Loucy (cell line): Measurements from ENCODE around the gene PTK6.

Experiments used
- H2AFZ ChIP-seq: fragments of 200-600 bp; sonication (generic); 2 replicates; pipeline ENCODE4 v1.6.0; 2016; ENCODE audit warnings: antibody characterized with exemption, mild to moderate bottlenecking, low read length, moderate library complexity
- H3F3A ChIP-seq: fragments of 200-600 bp; 2 replicates; pipeline ENCODE4 v1.6.0; 2016; ENCODE audit warnings: antibody characterized with exemption, low read depth, mild to moderate bottlenecking
- H3K27me3 ChIP-seq: fragments of 200-600 bp; sonication (generic); 2 replicates; pipeline ENCODE4 v1.6.1; 2014; ENCODE audit warnings: low read length, mild to moderate bottlenecking; ENCODE audit not compliant: insufficient read depth, poor library complexity, severe bottlenecking
- H3K36me3 ChIP-seq: fragments of 200-600 bp; sonication (generic); 2 replicates; pipeline ENCODE4 v1.6.1; 2016; ENCODE audit warnings: low read length; ENCODE audit not compliant: insufficient read depth
- H3K4me1 ChIP-seq: fragments of 200-600 bp; sonication (generic); 2 replicates; pipeline ENCODE4 v1.5.1; 2014; ENCODE audit warnings: low read length, mild to moderate bottlenecking; ENCODE audit not compliant: insufficient read depth, poor library complexity, severe bottlenecking
- H3K4me2 ChIP-seq: fragments of 200-600 bp; sonication (generic); 2 replicates; pipeline ENCODE4 v1.6.0; 2014; ENCODE audit warnings: antibody characterized with exemption, low read length, low read depth, mild to moderate bottlenecking; ENCODE audit not compliant: poor library complexity, severe bottlenecking
- H3K4me3 ChIP-seq: fragments of 200-600 bp; sonication (generic); 2 replicates; pipeline ENCODE4 v1.5.1; 2014; ENCODE audit warnings: low read length, mild to moderate bottlenecking, mixed read lengths; ENCODE audit not compliant: poor library complexity, severe bottlenecking
- H3K79me2 ChIP-seq: fragments of 200-600 bp; sonication (generic); 2 replicates; pipeline ENCODE4 v1.6.1; 2014; ENCODE audit warnings: low read length; ENCODE audit not compliant: insufficient read depth
- H3K9ac ChIP-seq: fragments of 200-600 bp; sonication (generic); 2 replicates; pipeline ENCODE4 v1.6.0; 2014; ENCODE audit warnings: mild to moderate bottlenecking, low read depth, low read length, moderate library complexity; ENCODE audit not compliant: poor library complexity, severe bottlenecking
- H3K9me2 ChIP-seq: fragments of 200-600 bp; sonication (generic); replicated peaks from 2 replicates; pipeline ENCODE4 v1.6.1; 2016; ENCODE audit warnings: low read depth, low read length, mixed read lengths
- H3K9me3 ChIP-seq: fragments of 200-600 bp; sonication (generic); 2 replicates; pipeline ENCODE4 v1.6.1; 2014; ENCODE audit warnings: mild to moderate bottlenecking, antibody characterized with exemption, low read length, low read depth; ENCODE audit not compliant: insufficient read depth
- H4K20me1 ChIP-seq: fragments of 200-600 bp; sonication (generic); 2 replicates; pipeline ENCODE4 v1.6.0; 2014; ENCODE audit warnings: antibody characterized with exemption, low read length, mild to moderate bottlenecking; ENCODE audit not compliant: insufficient read depth, poor library complexity, severe bottlenecking
- CTCF ChIP-seq: fragments of 200-600 bp; sonication (generic); conservative IDR thresholded peaks from 2 replicates; pipeline ENCODE4 v1.5.1; 2014; ENCODE audit warnings: mild to moderate bottlenecking, antibody characterized with exemption, low read length
- EZH2phosphoT487 ChIP-seq: fragments of 200-600 bp; IDR thresholded peaks from 2 replicates; pipeline ENCODE4 v1.6.1; 2018; ENCODE audit warnings: antibody characterized with exemption, mild to moderate bottlenecking, moderate library complexity, borderline replicate concordance

The PTK6 gene

GRCh38 chr20:63491635-63492230 lies 45.4 kb downstream of the PTK6 start:
- Histone ChIP-seq H3F3A (no peaks in the 10 kb centered on the region), H3K36me3 (no peaks in the 10 kb centered on the region), H3K27me3 (no peaks in the 10 kb centered on the region), H3K9me3 (no peaks in the 10 kb centered on the region), H4K20me1 (no peaks in the 10 kb centered on the region), H3K9ac (no peak overlapping the region), H2AFZ (no peak overlapping the region), H3K4me1 (no peaks in the 10 kb centered on the region), H3K4me3 (no peak overlapping the region), H3K4me2 (no peak overlapping the region), H3K9me2 (no peaks in the 10 kb centered on the region), H3K79me2 (no peaks in the 10 kb centered on the region)
- TF ChIP-seq EZH2phosphoT487 (no peak), CTCF (no peak)

GRCh38 chr20:63491078-63491477 lies 46.1 kb downstream of the PTK6 start:
- H3K79me2 ChIP-seq = no peaks in the 10 kb centered on the region
- no peaks in the 10 kb centered on the region for H4K20me1 ChIP-seq
- no peaks in the 10 kb centered on the region for H3K9me3 ChIP-seq
- no peak overlapping the region for H3K4me2 ChIP-seq
- H3K4me1 ChIP-seq = no peaks in the 10 kb centered on the region
- H3F3A ChIP-seq = no peaks in the 10 kb centered on the region
- H3K4me3 ChIP-seq = no peak overlapping the region
- H3K9ac ChIP-seq = no peak overlapping the region
- no peaks in the 10 kb centered on the region for H3K36me3 ChIP-seq
- no peak overlapping the region for H2AFZ ChIP-seq
- TF ChIP-seq EZH2phosphoT487 (no peak), CTCF (no peak)
- H3K27me3 ChIP-seq = no peaks in the 10 kb centered on the region
- no peaks in the 10 kb centered on the region for H3K9me2 ChIP-seq

GRCh38 chr20:63490416-63490815 lies 46.8 kb downstream of the PTK6 start:
- no peak overlapping the region for H3K4me2 ChIP-seq
- no peaks in the 10 kb centered on the region for H3K9me2 ChIP-seq
- H4K20me1 ChIP-seq = no peaks in the 10 kb centered on the region
- no peak overlapping the region for H3K4me3 ChIP-seq
- no peaks in the 10 kb centered on the region for H3K4me1 ChIP-seq
- no peaks in the 10 kb centered on the region for H3K9me3 ChIP-seq
- TF ChIP-seq CTCF (no peak), EZH2phosphoT487 (no peak)
- H2AFZ ChIP-seq = no peak overlapping the region
- H3K27me3 ChIP-seq = no peaks in the 10 kb centered on the region
- H3F3A ChIP-seq = no peaks in the 10 kb centered on the region
- H3K79me2 ChIP-seq = no peaks in the 10 kb centered on the region
- H3K9ac ChIP-seq = no peak overlapping the region
- H3K36me3 ChIP-seq = no peaks in the 10 kb centered on the region
